ENCODE measurements around the gene USP17L27.
"Not testable (repeated sequence)": the region's sequence is repeated elsewhere in the genome, so short reads cannot be mapped to it uniquely, and the experiment has no call there.

DNA sequence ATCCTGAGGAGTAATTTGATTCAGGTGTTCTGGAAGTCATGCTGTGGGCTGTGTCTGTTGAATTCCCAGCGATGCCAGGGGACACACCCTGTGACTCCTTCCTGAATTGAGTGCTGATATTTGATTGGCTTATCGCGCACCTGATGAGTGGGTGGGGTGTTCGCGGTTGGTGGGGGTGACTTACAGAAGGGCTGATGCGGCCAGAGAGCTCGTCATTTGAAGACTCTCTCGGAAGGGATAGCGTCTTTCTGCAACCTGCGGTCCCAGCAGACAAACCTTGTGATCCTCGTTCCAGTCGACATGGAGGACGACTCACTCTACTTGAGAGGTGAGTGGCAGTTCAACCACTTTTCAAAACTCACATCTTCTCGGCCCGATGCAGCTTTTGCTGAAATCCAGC, 4.8 kb upstream of the USP17L27 start, which contains the start of gene USP17L5:
- TF ChIP-seq, protein P1, sequence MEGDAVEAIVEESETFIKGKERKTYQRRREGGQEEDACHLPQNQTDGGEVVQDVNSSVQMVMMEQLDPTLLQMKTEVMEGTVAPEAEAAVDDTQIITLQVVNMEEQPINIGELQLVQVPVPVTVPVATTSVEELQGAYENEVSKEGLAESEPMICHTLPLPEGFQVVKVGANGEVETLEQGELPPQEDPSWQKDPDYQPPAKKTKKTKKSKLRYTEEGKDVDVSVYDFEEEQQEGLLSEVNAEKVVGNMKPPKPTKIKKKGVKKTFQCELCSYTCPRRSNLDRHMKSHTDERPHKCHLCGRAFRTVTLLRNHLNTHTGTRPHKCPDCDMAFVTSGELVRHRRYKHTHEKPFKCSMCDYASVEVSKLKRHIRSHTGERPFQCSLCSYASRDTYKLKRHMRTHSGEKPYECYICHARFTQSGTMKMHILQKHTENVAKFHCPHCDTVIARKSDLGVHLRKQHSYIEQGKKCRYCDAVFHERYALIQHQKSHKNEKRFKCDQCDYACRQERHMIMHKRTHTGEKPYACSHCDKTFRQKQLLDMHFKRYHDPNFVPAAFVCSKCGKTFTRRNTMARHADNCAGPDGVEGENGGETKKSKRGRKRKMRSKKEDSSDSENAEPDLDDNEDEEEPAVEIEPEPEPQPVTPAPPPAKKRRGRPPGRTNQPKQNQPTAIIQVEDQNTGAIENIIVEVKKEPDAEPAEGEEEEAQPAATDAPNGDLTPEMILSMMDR (IDR thresholded peaks at IDR 0.05), result not testable (repeated sequence)
- TF ChIP-seq POLR2A (IDR thresholded peaks at IDR 0.05), result not testable (repeated sequence)

Data from body of pancreas (tissue), 4 donors.